ENCODE measurements around the gene CNGA1. TPM values are rescaled to one million over a fixed set of nuclear protein-coding genes. Genes with fewer than 3 reads are reported as not detected.

CNGA1 gene
- total RNA-seq, 1 donor from 2014 or later: 2.0 TPM

GRCh38 chr4:48051078-48051477 lies 34.6 kb upstream of the CNGA1 start:
- H3K4me1 ChIP-seq: peaks cover 7% of the 10 kb centered on the region
- no peak overlapping the region for H3K27ac ChIP-seq
- no peak overlapping the region for H3K4me3 ChIP-seq
- DNase-seq (ENCODE audit: extremely low spot score in 2 of 2): no peak
- intact Hi-C loops (cut with DNase I): no loop called here
- no peaks in the 10 kb centered on the region for H3K9me3 ChIP-seq
- no peak for TF ChIP-seq POLR2AphosphoS5 (IDR thresholded peaks at IDR 0.05; ENCODE audit: insufficient read depth in 1 of 2, low read depth in 1 of 2)
- TF ChIP-seq, protein P1, sequence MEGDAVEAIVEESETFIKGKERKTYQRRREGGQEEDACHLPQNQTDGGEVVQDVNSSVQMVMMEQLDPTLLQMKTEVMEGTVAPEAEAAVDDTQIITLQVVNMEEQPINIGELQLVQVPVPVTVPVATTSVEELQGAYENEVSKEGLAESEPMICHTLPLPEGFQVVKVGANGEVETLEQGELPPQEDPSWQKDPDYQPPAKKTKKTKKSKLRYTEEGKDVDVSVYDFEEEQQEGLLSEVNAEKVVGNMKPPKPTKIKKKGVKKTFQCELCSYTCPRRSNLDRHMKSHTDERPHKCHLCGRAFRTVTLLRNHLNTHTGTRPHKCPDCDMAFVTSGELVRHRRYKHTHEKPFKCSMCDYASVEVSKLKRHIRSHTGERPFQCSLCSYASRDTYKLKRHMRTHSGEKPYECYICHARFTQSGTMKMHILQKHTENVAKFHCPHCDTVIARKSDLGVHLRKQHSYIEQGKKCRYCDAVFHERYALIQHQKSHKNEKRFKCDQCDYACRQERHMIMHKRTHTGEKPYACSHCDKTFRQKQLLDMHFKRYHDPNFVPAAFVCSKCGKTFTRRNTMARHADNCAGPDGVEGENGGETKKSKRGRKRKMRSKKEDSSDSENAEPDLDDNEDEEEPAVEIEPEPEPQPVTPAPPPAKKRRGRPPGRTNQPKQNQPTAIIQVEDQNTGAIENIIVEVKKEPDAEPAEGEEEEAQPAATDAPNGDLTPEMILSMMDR (IDR thresholded peaks at IDR 0.05): no peak
- TF ChIP-seq POLR2A (IDR thresholded peaks at IDR 0.05): no peak
- H3K36me3 ChIP-seq: no peaks in the 10 kb centered on the region
- H3K27me3 ChIP-seq: no peaks in the 10 kb centered on the region

DNA sequence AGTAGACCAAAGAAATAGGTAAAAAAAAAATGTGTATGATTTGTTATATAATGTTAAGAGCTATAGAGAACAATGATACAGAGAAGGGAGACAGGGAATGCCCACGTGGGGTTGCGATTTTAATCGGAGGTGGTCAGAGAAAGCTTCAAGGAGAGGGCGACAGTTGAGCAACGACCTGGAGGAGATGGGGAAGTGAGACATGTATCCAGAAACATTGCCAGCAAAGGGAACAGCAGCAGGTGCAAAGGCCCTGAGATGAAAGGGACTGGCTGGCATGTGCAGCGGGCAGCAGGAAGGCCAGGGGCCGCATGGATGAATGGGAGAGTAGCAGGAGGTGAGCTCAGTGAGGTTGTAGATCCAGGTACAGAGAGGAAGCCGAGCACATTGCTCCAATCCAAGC lies 33.0 kb upstream of the CNGA1 start:
- intact Hi-C loops (cut with DNase I): no loop called here
- no peaks in the 10 kb centered on the region for H3K9me3 ChIP-seq
- no peaks in the 10 kb centered on the region for H3K36me3 ChIP-seq
- H3K27me3 ChIP-seq: no peaks in the 10 kb centered on the region
- TF ChIP-seq POLR2A (IDR thresholded peaks at IDR 0.05) (no peak), POLR2AphosphoS5 (IDR thresholded peaks at IDR 0.05; ENCODE audit: insufficient read depth in 1 of 2, low read depth in 1 of 2) (no peak)
- TF ChIP-seq, protein P1 (IDR thresholded peaks at IDR 0.05): no peak
- H3K4me1 ChIP-seq: peaks cover 7% of the 10 kb centered on the region
- no peak overlapping the region for H3K27ac ChIP-seq
- no peak overlapping the region for H3K4me3 ChIP-seq
- no peak for DNase-seq (ENCODE audit: extremely low spot score in 2 of 2)

DNA sequence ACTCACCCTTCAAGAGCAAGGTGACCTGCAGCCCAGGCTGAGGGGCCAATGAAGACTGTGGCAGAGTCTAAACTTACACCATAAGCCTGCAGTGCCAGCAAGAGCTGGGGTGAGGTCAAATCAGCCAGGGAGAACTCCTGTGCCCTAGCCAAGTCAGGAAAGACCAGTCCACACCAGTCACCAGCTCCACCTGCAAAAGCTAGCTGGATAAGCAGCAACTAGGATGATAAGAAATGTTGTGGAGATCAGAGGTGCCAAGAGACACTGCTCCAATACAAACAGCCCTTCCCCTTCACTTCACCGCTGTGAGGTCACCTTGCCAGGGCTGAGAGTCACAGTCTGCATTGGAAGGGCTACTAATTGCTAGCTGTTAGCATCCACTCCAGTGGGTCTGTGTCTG lies 31.4 kb upstream of the CNGA1 start:
- Histone ChIP-seq H3K9me3 (no peaks in the 10 kb centered on the region), H3K4me3 (no peak overlapping the region), H3K27me3 (no peaks in the 10 kb centered on the region), H3K4me1 (peaks cover 7% of the 10 kb centered on the region), H3K36me3 (no peaks in the 10 kb centered on the region), H3K27ac (no peak overlapping the region)
- intact Hi-C loops (cut with DNase I): no loop called here
- DNase-seq (ENCODE audit: extremely low spot score in 2 of 2): no peak
- TF ChIP-seq, protein P1 (IDR thresholded peaks at IDR 0.05): no peak
- TF ChIP-seq POLR2A (IDR thresholded peaks at IDR 0.05) (no peak), POLR2AphosphoS5 (IDR thresholded peaks at IDR 0.05; ENCODE audit: insufficient read depth in 1 of 2, low read depth in 1 of 2) (no peak)

DNA sequence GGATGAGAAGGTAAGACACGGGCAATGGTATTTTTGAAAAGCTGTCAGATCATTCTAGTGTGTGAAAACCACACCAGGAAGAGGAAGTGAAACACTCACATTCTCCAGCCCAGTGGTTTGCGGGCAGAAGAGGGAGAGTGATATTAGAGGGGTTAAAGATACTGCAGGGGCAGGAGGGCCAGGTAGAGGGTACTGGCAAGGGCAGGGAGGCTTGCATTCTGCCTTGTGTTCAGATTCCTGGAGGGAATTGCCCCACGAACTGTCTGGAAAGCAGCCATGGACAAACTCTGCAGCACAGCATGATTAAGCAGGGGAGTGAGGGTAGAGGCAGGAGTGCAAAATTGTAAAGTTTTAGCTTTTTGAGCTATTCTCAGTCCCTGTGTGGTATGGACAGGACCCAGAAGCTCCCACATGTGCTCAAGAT lies 31.0 kb upstream of the CNGA1 start:
- Histone ChIP-seq H3K27ac (no peak overlapping the region), H3K27me3 (no peaks in the 10 kb centered on the region), H3K4me3 (no peak overlapping the region), H3K36me3 (no peaks in the 10 kb centered on the region), H3K9me3 (no peaks in the 10 kb centered on the region), H3K4me1 (peaks cover 7% of the 10 kb centered on the region)
- TF ChIP-seq POLR2AphosphoS5 (IDR thresholded peaks at IDR 0.05; ENCODE audit: insufficient read depth in 1 of 2, low read depth in 1 of 2) (no peak), POLR2A (IDR thresholded peaks at IDR 0.05) (no peak)
- TF ChIP-seq, protein P1 (IDR thresholded peaks at IDR 0.05): no peak
- intact Hi-C loops (cut with DNase I): no loop called here
- DNase-seq (ENCODE audit: extremely low spot score in 2 of 2): no peak

- H3K4me3 ChIP-seq: no peak overlapping the region
- H3K9me3 ChIP-seq: no peaks in the 10 kb centered on the region
- no peaks in the 10 kb centered on the region for H3K36me3 ChIP-seq
- H3K27me3 ChIP-seq: no peaks in the 10 kb centered on the region
- no peak for DNase-seq (ENCODE audit: extremely low spot score in 2 of 2)
- H3K27ac ChIP-seq: no peak overlapping the region
- TF ChIP-seq POLR2A (IDR thresholded peaks at IDR 0.05): no peak
- peaks cover 7% of the 10 kb centered on the region for H3K4me1 ChIP-seq
- intact Hi-C loops (cut with DNase I): no loop called here
These were observed 29.6 kb upstream of the CNGA1 start for GRCh38 chr4:48046059-48046458.

DNA sequence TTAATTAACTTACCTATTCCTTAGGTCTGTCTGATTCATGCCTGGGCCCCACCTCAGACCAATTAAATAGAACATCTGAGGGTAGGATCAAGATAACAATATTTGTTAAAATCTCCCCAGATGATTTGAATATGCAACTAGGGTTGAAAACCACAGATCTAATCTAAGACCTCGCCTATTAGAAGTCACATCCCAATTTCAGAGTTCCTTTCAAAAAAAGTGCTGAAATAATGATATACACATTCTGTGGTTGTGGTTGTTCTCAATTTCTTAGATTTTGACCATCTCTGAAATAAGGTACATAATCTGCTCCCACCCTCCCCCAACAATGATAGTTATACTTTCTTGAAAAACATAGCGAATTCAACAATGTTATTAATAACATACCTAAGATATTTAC lies 27.8 kb upstream of the CNGA1 start:
- no peak for TF ChIP-seq POLR2AphosphoS5 (IDR thresholded peaks at IDR 0.05; ENCODE audit: insufficient read depth in 1 of 2, low read depth in 1 of 2)
- no peak for TF ChIP-seq POLR2A (IDR thresholded peaks at IDR 0.05)
- TF ChIP-seq, protein P1 (IDR thresholded peaks at IDR 0.05): no peak
- H3K36me3 ChIP-seq: no peaks in the 10 kb centered on the region
- H3K9me3 ChIP-seq: no peaks in the 10 kb centered on the region
- peaks cover 7% of the 10 kb centered on the region for H3K4me1 ChIP-seq
- H3K4me3 ChIP-seq: no peak overlapping the region
- H3K27ac ChIP-seq: no peak overlapping the region
- intact Hi-C loops (cut with DNase I): no loop called here
- DNase-seq (ENCODE audit: extremely low spot score in 2 of 2): no peak
- no peaks in the 10 kb centered on the region for H3K27me3 ChIP-seq
